Esophagus squamous epithelium (tissue), 4 donors: ENCODE results near the gene PRR18.

Source experiments
- CTCF ChIP-seq, 6 experiments: fragments of 450-650 bp in 4 of 6; fragments of 200-600 bp in 2 of 6; sonication (generic) in 2 of 6; IDR thresholded peaks; one replicate each; pipeline ENCODE4 v1.5.1; 2016 to 2019; ENCODE audit warnings: antibody characterized with exemption in 6 of 6, mild to moderate bottlenecking in 4 of 6, moderate library complexity in 4 of 6
- POLR2A ChIP-seq, 4 donors: fragments of 450-650 bp; IDR thresholded peaks; one replicate each; pipeline ENCODE4 v1.6.1; 2017; ENCODE audit warnings: antibody characterized with exemption in 4 of 4, mild to moderate bottlenecking in 4 of 4, moderate library complexity in 3 of 4

- no peak for TF ChIP-seq CTCF (IDR thresholded peaks at IDR 0.05)
- TF ChIP-seq POLR2A (IDR thresholded peaks at IDR 0.05) = no peak
Observed at GRCh38 chr6:166334878-166335277, 26.7 kb upstream of the PRR18 start.
